Measurements from ENCODE around the gene CDC6.

Gene CDC6

GRCh38 chr17:40312131-40312731 lies 24.6 kb downstream of the CDC6 start:
- no peak for DNase-seq (ENCODE audit: low read depth in 2 of 2)

GRCh38 chr17:40312893-40313667 lies 25.4 kb downstream of the CDC6 start:
- DNase-seq (ENCODE audit: low read depth in 2 of 2) = no peak

DNA sequence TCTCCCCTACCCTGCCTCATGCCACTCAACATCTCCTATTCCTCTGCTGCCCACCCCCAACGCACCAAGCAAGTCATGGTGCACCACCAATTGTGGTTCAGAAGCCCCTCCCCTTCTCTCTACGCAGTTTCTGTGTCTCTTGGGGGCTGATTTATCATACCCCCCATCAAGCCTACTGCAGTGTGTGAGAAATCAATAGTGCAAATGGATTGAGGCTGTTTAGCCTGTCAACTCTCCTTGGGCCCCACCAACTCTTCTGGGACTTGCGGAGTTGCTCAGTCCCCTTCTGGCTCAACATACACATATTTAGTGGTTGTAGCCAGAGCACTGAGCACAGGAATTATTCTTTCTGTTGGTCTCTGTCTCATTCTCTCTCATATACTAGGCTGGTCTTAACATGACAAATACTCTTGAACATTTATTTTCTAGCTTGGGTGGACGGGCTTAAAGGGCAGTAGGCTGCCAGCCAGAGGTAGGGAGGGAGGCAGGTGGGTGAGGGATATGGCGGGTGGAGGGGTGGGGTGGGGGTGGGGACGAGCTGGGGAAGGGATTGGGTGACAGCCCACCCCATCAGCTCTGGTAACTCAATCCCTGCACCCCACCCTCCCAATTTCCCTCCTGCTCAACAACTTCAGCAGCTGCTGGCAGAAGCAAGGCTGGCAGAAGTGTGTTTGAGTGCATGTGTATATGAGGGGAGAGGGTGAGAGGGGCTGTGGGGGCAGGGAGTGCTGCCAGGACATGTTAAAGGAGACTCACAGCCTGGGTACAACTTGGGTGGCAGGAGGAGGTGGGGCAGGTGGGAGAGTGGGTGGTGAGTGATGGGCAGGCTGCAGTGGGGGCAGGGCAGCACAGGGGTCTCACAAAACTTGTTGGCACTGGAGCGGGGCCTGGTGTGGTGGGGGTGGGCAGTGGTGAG lies 26.2 kb downstream of the CDC6 start:
- no peak for DNase-seq (ENCODE audit: low read depth in 2 of 2)

DNA sequence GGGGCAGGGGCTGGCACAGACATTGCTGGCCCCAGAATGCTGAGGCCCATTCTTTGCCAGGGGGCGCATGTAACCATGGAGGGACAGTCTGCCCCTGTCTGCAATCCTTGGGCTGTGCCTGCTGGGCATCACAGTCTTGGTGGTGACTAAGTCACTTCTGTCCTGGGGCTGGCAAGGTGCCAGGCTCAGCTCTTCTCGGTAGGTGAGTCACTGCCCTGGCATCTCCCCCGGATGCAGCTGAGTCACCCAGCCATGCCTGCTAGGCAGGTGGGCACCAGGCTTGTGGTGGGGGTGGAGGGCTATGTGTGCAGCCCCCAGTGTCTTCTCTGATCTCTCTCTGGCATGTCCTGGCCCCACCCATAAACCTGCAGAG lies 26.9 kb downstream of the CDC6 start:
- DNase-seq (ENCODE audit: low read depth in 2 of 2) = peak; percentile 91 to 92

GRCh38 chr17:40315206-40315605 lies 27.5 kb downstream of the CDC6 start:
- DNase-seq (ENCODE audit: low read depth in 2 of 2) = no peak

- DNase-seq (ENCODE audit: low read depth in 2 of 2) = no peak
These were observed 28.2 kb downstream of the CDC6 start for GRCh38 chr17:40315678-40316570.

DNA sequence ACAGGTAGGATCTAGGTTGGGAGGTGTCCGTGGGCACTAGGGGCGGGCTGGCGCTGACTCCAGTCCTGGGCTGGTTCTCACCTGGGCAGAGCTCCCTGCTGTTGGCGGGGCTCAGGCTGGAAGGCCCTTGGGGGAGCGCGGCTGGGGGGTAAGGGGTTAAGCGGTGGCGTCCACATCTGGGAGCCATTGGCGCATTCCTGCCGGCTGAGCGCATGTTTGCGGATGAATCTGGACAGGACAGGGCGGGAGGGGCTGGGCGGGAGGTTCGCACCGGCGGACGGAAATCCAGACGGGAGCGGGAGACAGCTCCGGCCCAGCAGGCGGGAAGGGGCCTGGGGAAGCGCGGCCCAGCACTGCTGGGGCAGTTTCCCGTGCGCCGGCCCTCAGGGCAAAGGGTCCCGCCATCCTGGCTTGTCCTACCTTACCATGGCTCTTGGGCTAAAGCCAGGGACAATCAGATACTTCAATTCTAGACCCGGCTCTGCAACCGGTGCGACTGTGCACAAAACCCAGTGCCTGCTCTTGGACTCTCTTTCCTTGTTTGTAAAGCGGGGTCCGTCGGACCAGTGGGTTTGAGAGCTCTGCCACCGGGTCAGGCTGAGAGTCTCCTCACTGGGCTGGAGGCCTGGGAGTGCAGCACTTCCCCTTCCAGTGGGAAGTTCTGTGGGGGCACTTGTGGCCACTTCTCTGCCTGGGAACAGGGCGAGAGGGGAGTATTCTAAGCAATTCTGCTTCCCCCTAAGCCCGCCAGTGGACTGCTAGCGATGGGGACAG lies 29.1 kb downstream of the CDC6 start:
- DNase-seq (ENCODE audit: low read depth in 2 of 2) = no peak

DNA sequence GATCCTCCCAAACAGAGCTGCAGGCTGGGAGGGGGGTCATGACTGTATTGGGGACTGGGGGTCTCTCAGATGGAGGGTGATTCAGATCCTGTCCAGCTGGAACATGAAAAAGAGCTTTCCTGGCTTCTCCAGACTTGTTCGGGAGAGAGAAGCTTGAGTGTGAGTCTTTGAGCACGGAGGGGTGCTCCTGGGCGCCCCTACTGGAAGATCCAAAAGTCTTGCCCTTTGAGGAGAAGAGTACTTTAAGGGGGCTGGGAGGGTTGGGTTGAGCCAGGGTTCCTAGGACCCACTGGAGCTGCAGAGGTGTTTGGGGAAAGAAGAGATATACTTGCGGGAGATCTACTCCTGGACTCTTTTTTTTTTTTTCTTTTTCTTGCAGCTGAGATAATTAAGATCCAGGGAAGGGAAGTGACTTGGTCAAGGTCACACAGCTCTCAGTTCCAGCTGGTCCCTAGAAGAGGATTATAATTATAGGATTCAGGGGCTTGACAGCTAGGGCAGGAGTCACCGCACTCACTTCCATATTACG lies 29.7 kb downstream of the CDC6 start:
- DNase-seq (ENCODE audit: low read depth in 2 of 2) = no peak

DNA sequence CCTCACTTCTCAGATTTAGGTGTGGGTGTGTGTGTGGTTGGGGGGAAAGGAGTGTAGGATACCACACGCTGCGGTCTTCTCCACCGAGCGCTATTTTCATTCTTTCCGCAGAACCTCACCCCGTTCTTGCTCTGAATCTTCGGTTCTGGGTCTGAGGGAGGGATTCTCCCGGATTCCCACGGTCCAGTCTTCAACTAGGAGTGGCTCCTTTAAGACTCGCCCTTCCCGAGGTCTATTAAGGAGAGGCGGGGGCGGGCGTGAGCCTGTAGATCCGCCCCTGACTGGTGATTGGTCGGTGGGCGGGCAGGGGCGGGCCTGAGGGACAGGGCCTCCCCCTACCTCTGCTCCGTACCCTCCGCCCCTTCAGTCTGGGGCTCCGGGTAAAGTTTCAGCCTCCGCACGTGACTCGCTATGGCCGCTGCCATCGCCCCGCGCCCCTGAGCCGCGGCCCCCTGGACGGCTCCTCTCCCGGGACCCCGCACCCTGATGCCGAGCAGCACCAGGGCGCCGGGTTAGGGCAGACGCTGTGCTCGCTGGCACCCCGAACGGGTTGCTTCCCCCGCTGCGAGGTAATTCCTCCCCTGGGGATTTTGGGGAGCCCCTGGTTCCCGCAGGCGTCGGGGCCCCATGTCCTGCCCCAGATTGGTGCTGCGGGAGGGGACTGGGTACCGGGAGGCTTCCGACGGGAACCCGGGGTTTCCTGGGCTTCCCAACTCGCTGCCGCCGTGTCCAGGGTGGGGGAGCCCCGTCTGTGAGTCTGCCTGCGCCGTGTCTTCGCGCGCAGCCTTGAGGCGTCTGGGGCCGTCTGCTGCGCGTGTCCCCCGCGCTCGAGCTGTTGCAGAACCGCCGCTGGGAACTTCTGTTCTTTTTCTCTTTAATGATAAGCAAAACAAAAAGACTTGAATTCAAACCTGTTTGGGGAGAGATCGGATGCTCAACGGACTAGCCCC lies 30.5 kb downstream of the CDC6 start:
- peak; percentile 86 to 90 for DNase-seq (ENCODE audit: low read depth in 2 of 2)

- DNase-seq (ENCODE audit: low read depth in 2 of 2) = no peak
These were observed 31.2 kb downstream of the CDC6 start for GRCh38 chr17:40318830-40319391.

DNA sequence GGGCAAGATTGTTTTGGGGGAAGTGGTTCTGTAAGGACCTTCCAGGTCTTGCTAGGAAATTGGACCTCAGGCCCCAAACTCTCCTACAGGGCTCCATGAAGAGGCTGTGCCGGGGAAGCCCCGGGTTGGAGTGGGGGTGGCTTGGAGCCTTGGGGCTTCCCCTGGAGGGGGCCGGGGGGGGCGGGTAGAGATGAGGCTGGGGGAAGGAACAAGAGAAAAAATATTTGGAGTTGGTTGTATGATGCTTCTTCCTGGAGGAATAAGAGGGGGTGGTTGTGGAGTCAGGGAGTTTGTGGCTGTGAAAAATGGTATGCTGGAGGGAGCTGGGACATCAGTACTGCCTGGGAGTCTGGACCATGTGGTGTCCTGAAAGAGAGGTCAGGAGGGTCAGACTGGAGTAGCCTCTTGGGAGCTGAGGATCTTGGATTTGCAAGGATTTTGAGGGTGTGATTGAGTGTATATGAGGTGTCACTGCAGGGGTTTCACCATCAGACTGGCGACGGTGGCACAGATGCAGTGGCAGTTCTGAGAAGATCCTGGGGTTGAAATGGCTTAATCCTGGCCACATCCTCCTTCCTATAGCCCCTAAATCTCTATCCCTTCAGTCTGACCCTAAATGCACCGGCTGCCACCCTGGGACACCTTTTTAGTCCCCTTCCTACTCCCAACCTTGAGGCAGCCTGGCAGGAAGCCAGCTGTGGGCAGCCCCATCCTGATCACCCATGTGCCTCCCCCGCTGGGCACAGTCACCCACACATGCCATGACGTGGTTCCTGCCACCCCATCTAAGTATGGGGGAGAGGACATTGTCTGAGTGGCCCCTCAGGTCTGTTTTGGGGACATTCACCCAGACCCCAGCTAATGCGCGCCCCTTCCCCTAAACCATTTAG lies 32.2 kb downstream of the CDC6 start:
- DNase-seq (ENCODE audit: low read depth in 2 of 2) = peak; percentile 80 to 82

DNA sequence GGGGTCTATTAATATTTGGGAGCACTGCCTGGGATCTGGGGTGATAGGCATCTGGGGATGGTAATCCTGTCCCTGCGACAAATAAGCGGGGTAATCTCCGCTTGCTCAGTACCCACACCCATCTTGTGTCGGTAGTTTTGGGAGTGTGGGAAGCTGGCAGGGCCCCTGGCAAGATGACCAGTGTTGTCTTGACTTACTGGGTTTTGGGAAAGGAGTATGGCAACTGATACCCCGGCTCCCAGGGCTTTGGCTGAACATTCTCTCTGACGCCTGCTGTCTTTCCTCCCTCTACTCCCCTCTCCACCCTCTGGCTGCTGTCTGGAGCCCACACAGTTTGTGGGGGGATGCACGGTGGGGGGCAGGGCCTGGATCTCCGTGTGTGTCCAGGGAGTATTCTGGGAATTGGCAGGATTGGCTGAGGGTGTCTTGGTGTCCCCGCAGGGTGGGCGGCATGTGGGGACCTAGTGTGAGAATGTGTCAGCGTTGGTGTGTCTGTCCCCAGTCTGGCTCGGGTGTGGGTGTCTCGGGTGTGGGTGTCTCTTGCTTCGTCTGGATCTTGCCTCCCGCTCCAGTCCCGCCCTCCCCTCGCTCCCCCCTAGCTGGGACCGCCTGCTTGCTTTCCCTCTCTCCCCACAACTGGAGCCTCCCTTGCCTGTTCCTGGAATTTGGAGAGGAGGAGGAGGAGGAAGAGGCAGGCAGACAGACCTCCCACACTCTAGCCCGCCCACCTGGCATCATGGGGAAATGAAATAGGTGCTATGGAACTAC lies 33.3 kb downstream of the CDC6 start:
- DNase-seq (ENCODE audit: low read depth in 2 of 2) = peak; percentile 56 to 65

- DNase-seq (ENCODE audit: low read depth in 2 of 2) = no peak
These were observed 33.8 kb downstream of the CDC6 start for GRCh38 chr17:40321524-40321929.

DNA sequence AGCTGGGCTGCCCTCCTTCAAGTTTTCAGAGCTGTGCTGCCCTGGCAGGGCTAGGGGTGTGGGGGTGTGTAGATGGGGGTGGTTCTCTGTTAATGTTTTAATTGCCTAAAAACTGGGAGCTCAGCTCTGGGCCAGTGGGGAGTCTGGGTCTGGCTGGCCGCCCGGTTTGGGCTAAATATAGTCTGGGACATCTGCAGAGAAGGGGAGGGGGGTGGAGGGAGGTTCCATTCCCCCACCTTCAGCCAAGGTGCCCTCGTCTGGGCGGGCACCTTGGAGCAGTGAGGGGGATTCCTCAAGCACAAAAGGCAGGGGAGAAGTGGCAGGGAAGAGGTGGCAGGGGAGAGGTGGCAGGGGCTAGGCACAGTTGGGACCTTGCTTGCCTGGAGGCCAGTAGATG lies 34.3 kb downstream of the CDC6 start:
- no peak for DNase-seq (ENCODE audit: low read depth in 2 of 2)

- DNase-seq (ENCODE audit: low read depth in 2 of 2) = peak; percentile 80 to 83
These were observed 35.0 kb downstream of the CDC6 start for GRCh38 chr17:40322358-40323315.
